Measurements from ENCODE around the gene RBM19. TPM values are rescaled to one million over a fixed set of nuclear protein-coding genes. Genes with fewer than 3 reads are reported as not detected.

Gene RBM19
- total RNA-seq, 2 donors from 2014 or later = 38.6 to 43.1 TPM

GRCh38 chr12:113973109-113973904, 7.2 kb upstream of the RBM19 start:
- no peak for DNase-seq
- Mint-ChIP-seq H3K36me3 (ENCODE audit: low read depth) (no peaks in the 10 kb centered on the region), H3K27ac (no peak overlapping the region), H3K9me3 (no peaks in the 10 kb centered on the region), H3K4me1 (no peaks in the 10 kb centered on the region), H3K4me3 (no peak overlapping the region), H3K27me3 (ENCODE audit: insufficient read depth) (peaks cover 56% of the 10 kb centered on the region)
- Histone ChIP-seq H3K9me3 (ENCODE audit: control insufficient read depth, low read length) (no peaks in the 10 kb centered on the region), H3K9ac (ENCODE audit: extremely low read depth, low read length, poor library complexity, severe bottlenecking) (no peak overlapping the region), H3K27ac (ENCODE audit: low read depth, low read length) (no peak overlapping the region), H3K27me3 (ENCODE audit: control insufficient read depth, insufficient read depth, low read length, poor library complexity, severe bottlenecking) (peaks cover 84% of the 10 kb centered on the region), H3K36me3 (ENCODE audit: control insufficient read depth, insufficient read depth, low read length) (no peaks in the 10 kb centered on the region), H3K4me1 (ENCODE audit: control insufficient read depth, insufficient read depth, low read length) (no peaks in the 10 kb centered on the region), H3K4me3 (ENCODE audit: low read length) (no peak overlapping the region)
- WGBS, 2 experiments (ENCODE audit: insufficient coverage in 1 of 2, insufficient read length in 1 of 2) = 86 to 89% methylated on average over 8 to 10 of the region's 10 CpGs
- no peak for TF ChIP-seq CTCF (conservative IDR thresholded peaks at IDR 0.05)

- 88 to 94% methylated on average over 3 to 4 of the region's 4 CpGs for WGBS, 2 experiments (ENCODE audit: insufficient coverage in 1 of 2, insufficient read length in 1 of 2)
- no peaks in the 10 kb centered on the region for H3K9me3 Mint-ChIP-seq
- Histone ChIP-seq H3K27me3 (ENCODE audit: control insufficient read depth, insufficient read depth, low read length, poor library complexity, severe bottlenecking) (peaks cover 76% of the 10 kb centered on the region), H3K9ac (ENCODE audit: extremely low read depth, low read length, poor library complexity, severe bottlenecking) (no peak overlapping the region), H3K27ac (ENCODE audit: low read depth, low read length) (no peak overlapping the region), H3K4me3 (ENCODE audit: low read length) (no peak overlapping the region), H3K4me1 (ENCODE audit: control insufficient read depth, insufficient read depth, low read length) (no peaks in the 10 kb centered on the region), H3K9me3 (ENCODE audit: control insufficient read depth, low read length) (no peaks in the 10 kb centered on the region), H3K36me3 (ENCODE audit: control insufficient read depth, insufficient read depth, low read length) (no peaks in the 10 kb centered on the region)
- peaks cover 60% of the 10 kb centered on the region for H3K27me3 Mint-ChIP-seq (ENCODE audit: insufficient read depth)
- no peak for TF ChIP-seq CTCF (conservative IDR thresholded peaks at IDR 0.05)
- no peaks in the 10 kb centered on the region for H3K4me1 Mint-ChIP-seq
- no peaks in the 10 kb centered on the region for H3K36me3 Mint-ChIP-seq (ENCODE audit: low read depth)
- no peak overlapping the region for H3K4me3 Mint-ChIP-seq
- no peak for DNase-seq
- no peak overlapping the region for H3K27ac Mint-ChIP-seq
Observed at GRCh38 chr12:113971392-113971791, 5.3 kb upstream of the RBM19 start.

GRCh38 chr12:113970211-113970610, 4.1 kb upstream of the RBM19 start:
- no peak overlapping the region for H3K4me3 Mint-ChIP-seq
- H3K4me1 ChIP-seq (ENCODE audit: control insufficient read depth, insufficient read depth, low read length) = no peaks in the 10 kb centered on the region
- no peak overlapping the region for H3K9ac ChIP-seq (ENCODE audit: extremely low read depth, low read length, poor library complexity, severe bottlenecking)
- H3K9me3 Mint-ChIP-seq = no peaks in the 10 kb centered on the region
- no peak overlapping the region for H3K27ac ChIP-seq (ENCODE audit: low read depth, low read length)
- no peak overlapping the region for H3K27ac Mint-ChIP-seq
- peaks cover 55% of the 10 kb centered on the region for H3K27me3 Mint-ChIP-seq (ENCODE audit: insufficient read depth)
- H3K27me3 ChIP-seq (ENCODE audit: control insufficient read depth, insufficient read depth, low read length, poor library complexity, severe bottlenecking) = peaks cover 70% of the 10 kb centered on the region
- H3K9me3 ChIP-seq (ENCODE audit: control insufficient read depth, low read length) = no peaks in the 10 kb centered on the region
- H3K4me3 ChIP-seq (ENCODE audit: low read length) = no peak overlapping the region
- no peaks in the 10 kb centered on the region for H3K36me3 Mint-ChIP-seq (ENCODE audit: low read depth)
- peaks cover 5% of the 10 kb centered on the region for H3K4me1 Mint-ChIP-seq
- 89 to 91% methylated on average over 5 of the region's 5 CpGs for WGBS, 2 experiments (ENCODE audit: insufficient coverage in 1 of 2, insufficient read length in 1 of 2)
- DNase-seq = no peak
- TF ChIP-seq CTCF (conservative IDR thresholded peaks at IDR 0.05) = no peak
- no peaks in the 10 kb centered on the region for H3K36me3 ChIP-seq (ENCODE audit: control insufficient read depth, insufficient read depth, low read length)
